ENCODE data around the gene PHACTR3.

Gene PHACTR3

GRCh38 chr20:59789686-59790085 lies 185.3 kb downstream of the PHACTR3 start:
- no peak overlapping the region for H3K4me3 ChIP-seq (ENCODE audit: low read depth in 1 of 5, low read length in 5 of 5)
- H3K4me1 ChIP-seq (ENCODE audit: control insufficient read depth in 5 of 5, insufficient read depth in 5 of 5, low read length in 5 of 5), result no peaks in the 10 kb centered on the region
- H3K27me3 ChIP-seq (ENCODE audit: control insufficient read depth in 5 of 5, insufficient read depth in 4 of 5, low read length in 5 of 5), result peaks cover 0 to 16% (median 0%) of the 10 kb centered on the region in 5 donors
- no peak overlapping the region for H3K9ac ChIP-seq (ENCODE audit: low read length in 5 of 5)
- H3K9me3 ChIP-seq (ENCODE audit: control insufficient read depth in 5 of 5, low read length in 5 of 5), result peaks cover 0 to 10% (median 6%) of the 10 kb centered on the region in 5 donors
- H3K27ac ChIP-seq (ENCODE audit: low read depth, low read length), result no peak overlapping the region
- no peaks in the 10 kb centered on the region for H3K36me3 ChIP-seq (ENCODE audit: control insufficient read depth in 5 of 5, insufficient read depth in 5 of 5, low read length in 5 of 5)

DNA sequence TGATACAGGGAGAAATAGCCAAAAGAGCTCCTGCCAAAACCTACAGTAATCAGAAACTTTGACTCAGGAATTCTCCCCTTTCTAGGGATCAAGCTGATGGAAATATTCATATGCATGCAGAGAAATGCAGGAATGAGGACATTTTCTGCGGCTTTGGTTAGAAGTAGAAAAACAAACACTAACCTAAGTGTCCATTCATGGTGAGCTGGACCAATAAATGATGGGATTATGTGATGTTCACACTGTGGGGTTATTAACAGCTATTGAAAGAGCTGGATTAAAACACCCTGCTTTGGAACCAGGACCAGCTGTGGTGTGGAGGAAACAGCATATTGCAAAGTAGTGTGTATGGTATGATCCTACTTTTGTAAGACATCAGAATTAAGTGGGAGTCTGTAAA lies 186.0 kb downstream of the PHACTR3 start:
- Histone ChIP-seq H3K4me1 (ENCODE audit: control insufficient read depth in 5 of 5, insufficient read depth in 5 of 5, low read length in 5 of 5) (no peaks in the 10 kb centered on the region), H3K27ac (ENCODE audit: low read depth, low read length) (no peak overlapping the region), H3K4me3 (ENCODE audit: low read depth in 1 of 5, low read length in 5 of 5) (no peak overlapping the region), H3K27me3 (ENCODE audit: control insufficient read depth in 5 of 5, insufficient read depth in 4 of 5, low read length in 5 of 5) (peaks cover 0 to 15% (median 0%) of the 10 kb centered on the region in 5 donors), H3K9me3 (ENCODE audit: control insufficient read depth in 5 of 5, low read length in 5 of 5) (peaks cover 0 to 10% (median 6%) of the 10 kb centered on the region in 5 donors), H3K36me3 (ENCODE audit: control insufficient read depth in 5 of 5, insufficient read depth in 5 of 5, low read length in 5 of 5) (no peaks in the 10 kb centered on the region), H3K9ac (ENCODE audit: low read length in 5 of 5) (no peak overlapping the region)

- peaks cover 0 to 7% (median 0%) of the 10 kb centered on the region in 5 donors for H3K27me3 ChIP-seq (ENCODE audit: control insufficient read depth in 5 of 5, insufficient read depth in 4 of 5, low read length in 5 of 5)
- no peak overlapping the region for H3K9ac ChIP-seq (ENCODE audit: low read length in 5 of 5)
- H3K9me3 ChIP-seq (ENCODE audit: control insufficient read depth in 5 of 5, low read length in 5 of 5), result peaks cover under 1 to 18% (median 7%) of the 10 kb centered on the region in 5 donors
- no peaks in the 10 kb centered on the region for H3K36me3 ChIP-seq (ENCODE audit: control insufficient read depth in 5 of 5, insufficient read depth in 5 of 5, low read length in 5 of 5)
- H3K27ac ChIP-seq (ENCODE audit: low read depth, low read length), result no peak overlapping the region
- H3K4me1 ChIP-seq (ENCODE audit: control insufficient read depth in 5 of 5, insufficient read depth in 5 of 5, low read length in 5 of 5), result no peaks in the 10 kb centered on the region
- no peak overlapping the region for H3K4me3 ChIP-seq (ENCODE audit: low read depth in 1 of 5, low read length in 5 of 5)
Observed at GRCh38 chr20:59792300-59792699, 188.0 kb downstream of the PHACTR3 start.

DNA sequence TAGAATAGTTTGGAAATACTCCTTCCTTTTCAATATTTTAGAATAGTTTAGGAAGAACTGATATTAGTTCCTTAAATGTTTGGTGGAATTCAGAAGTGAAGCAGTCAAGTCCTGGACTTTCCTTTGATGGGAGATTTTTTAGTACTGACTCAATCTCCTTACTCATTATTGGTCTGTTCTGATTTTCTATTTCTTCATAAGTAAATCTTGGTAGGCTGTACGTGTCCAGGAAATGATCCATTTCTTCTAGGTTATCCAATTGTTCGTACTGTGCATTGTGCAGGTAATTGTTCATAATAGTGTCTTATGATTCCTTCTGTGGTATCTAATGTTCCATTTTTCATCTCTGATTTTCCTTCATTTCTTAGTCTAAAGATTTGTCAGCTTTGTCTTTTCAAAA lies 190.2 kb downstream of the PHACTR3 start:
- Histone ChIP-seq H3K36me3 (ENCODE audit: control insufficient read depth in 5 of 5, insufficient read depth in 5 of 5, low read length in 5 of 5) (no peaks in the 10 kb centered on the region), H3K9me3 (ENCODE audit: control insufficient read depth in 5 of 5, low read length in 5 of 5) (peaks cover 3 to 23% (median 10%) of the 10 kb centered on the region in 5 donors), H3K27me3 (ENCODE audit: control insufficient read depth in 5 of 5, insufficient read depth in 4 of 5, low read length in 5 of 5) (peaks cover 0 to 3% (median 0%) of the 10 kb centered on the region in 5 donors), H3K9ac (ENCODE audit: low read length in 5 of 5) (no peak overlapping the region), H3K4me1 (ENCODE audit: control insufficient read depth in 5 of 5, insufficient read depth in 5 of 5, low read length in 5 of 5) (no peaks in the 10 kb centered on the region), H3K4me3 (ENCODE audit: low read depth in 1 of 5, low read length in 5 of 5) (no peak overlapping the region), H3K27ac (ENCODE audit: low read depth, low read length) (no peak overlapping the region)

DNA sequence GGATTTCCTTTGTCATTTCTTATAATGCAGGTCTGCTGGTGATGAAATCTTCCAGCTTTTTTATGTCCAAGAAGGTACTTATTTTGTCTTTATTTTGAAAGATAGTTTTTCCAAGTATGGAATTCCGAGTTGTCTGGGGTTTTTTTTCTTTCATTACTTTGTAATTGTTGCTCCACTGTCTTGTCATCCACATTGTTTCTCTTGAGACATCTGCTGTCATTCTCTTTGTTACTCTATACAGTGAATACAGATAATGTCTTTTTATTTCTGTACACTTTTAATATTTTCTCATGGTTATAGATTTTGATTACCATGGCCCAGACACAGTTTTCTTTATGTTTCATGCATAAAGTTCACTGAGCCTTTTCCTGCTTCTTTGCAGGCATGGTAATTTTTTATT lies 196.0 kb downstream of the PHACTR3 start:
- Histone ChIP-seq H3K9ac (ENCODE audit: low read length in 5 of 5) (no peak overlapping the region), H3K36me3 (ENCODE audit: control insufficient read depth in 5 of 5, insufficient read depth in 5 of 5, low read length in 5 of 5) (no peaks in the 10 kb centered on the region), H3K27me3 (ENCODE audit: control insufficient read depth in 5 of 5, insufficient read depth in 4 of 5, low read length in 5 of 5) (peaks cover 0 to 5% (median 2%) of the 10 kb centered on the region in 5 donors), H3K4me1 (ENCODE audit: control insufficient read depth in 5 of 5, insufficient read depth in 5 of 5, low read length in 5 of 5) (no peaks in the 10 kb centered on the region), H3K27ac (ENCODE audit: low read depth, low read length) (no peak overlapping the region), H3K4me3 (ENCODE audit: low read depth in 1 of 5, low read length in 5 of 5) (no peak overlapping the region), H3K9me3 (ENCODE audit: control insufficient read depth in 5 of 5, low read length in 5 of 5) (peaks cover 12 to 27% (median 15%) of the 10 kb centered on the region in 5 donors)

DNA sequence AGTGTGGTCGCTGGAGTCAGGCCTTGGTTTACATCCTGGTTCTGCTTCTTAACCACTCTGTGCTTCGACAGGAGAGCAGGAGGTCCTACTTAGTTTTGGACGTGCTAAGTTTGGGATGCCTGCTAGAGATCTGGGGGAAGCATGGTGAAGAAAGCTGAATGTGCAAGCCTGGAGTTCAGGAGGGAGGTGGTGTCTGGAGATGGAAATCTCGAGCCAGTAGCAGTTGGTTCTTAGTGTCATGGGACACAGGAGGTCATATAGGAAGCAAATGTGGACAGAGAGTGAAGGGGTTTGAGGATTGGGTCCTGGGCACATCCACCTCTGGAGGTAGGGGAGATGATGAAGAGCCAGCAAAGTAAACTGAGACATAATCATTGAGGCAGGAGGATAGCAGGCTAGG lies 197.7 kb downstream of the PHACTR3 start:
- Histone ChIP-seq H3K27me3 (ENCODE audit: control insufficient read depth in 5 of 5, insufficient read depth in 4 of 5, low read length in 5 of 5) (peaks cover 0 to 7% (median 2%) of the 10 kb centered on the region in 5 donors), H3K9ac (ENCODE audit: low read length in 5 of 5) (no peak overlapping the region), H3K4me1 (ENCODE audit: control insufficient read depth in 5 of 5, insufficient read depth in 5 of 5, low read length in 5 of 5) (no peaks in the 10 kb centered on the region), H3K27ac (ENCODE audit: low read depth, low read length) (no peak overlapping the region), H3K36me3 (ENCODE audit: control insufficient read depth in 5 of 5, insufficient read depth in 5 of 5, low read length in 5 of 5) (no peaks in the 10 kb centered on the region), H3K4me3 (ENCODE audit: low read depth in 1 of 5, low read length in 5 of 5) (no peak overlapping the region), H3K9me3 (ENCODE audit: control insufficient read depth in 5 of 5, low read length in 5 of 5) (peaks cover 9 to 21% (median 15%) of the 10 kb centered on the region in 5 donors)

DNA sequence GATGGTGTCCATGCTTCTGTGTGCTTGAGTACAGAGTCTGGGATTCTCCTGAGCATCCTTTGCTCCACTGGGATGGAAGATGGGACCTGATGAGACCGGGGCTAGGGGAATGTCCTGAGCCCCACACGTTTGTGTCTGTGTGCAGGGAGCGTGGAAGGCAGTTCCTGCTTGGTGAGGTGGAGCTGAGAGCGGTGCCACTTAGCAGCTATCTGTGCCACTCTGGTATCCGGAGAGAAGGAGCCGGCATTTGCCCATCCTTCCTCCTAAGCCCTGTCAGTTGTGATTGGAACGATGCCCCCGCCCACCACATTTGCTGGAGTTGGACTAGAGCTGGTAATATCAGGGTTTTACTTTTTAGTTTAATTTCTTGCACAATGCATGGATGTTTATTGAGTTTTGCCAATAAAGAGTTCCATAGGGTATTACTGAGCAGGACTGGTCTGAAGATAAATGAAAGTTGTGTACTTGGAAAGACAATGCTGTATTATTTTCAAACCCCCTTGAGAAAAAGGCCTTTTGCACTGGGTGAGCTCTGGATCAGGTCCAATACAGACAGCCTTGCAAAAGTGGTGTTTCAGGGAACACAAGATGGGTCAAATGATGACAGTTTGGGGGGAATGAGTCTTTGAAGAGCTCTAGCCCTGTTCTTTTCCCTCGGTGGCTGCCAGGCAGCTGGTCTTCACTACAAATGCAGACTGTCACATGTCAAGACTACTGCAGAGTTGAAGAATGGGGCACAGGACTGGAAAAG lies 198.3 kb downstream of the PHACTR3 start:
- no peaks in the 10 kb centered on the region for H3K36me3 ChIP-seq (ENCODE audit: control insufficient read depth in 5 of 5, insufficient read depth in 5 of 5, low read length in 5 of 5)
- no peak overlapping the region for H3K9ac ChIP-seq (ENCODE audit: low read length in 5 of 5)
- H3K9me3 ChIP-seq (ENCODE audit: control insufficient read depth in 5 of 5, low read length in 5 of 5), result peaks cover 6 to 16% (median 12%) of the 10 kb centered on the region in 5 donors
- H3K4me1 ChIP-seq (ENCODE audit: control insufficient read depth in 5 of 5, insufficient read depth in 5 of 5, low read length in 5 of 5), result no peaks in the 10 kb centered on the region
- peaks cover 0 to 7% (median 2%) of the 10 kb centered on the region in 5 donors for H3K27me3 ChIP-seq (ENCODE audit: control insufficient read depth in 5 of 5, insufficient read depth in 4 of 5, low read length in 5 of 5)
- H3K4me3 ChIP-seq (ENCODE audit: low read depth in 1 of 5, low read length in 5 of 5), result no peak overlapping the region
- no peak overlapping the region for H3K27ac ChIP-seq (ENCODE audit: low read depth, low read length)

- no peaks in the 10 kb centered on the region for H3K36me3 ChIP-seq (ENCODE audit: control insufficient read depth in 5 of 5, insufficient read depth in 5 of 5, low read length in 5 of 5)
- H3K4me1 ChIP-seq (ENCODE audit: control insufficient read depth in 5 of 5, insufficient read depth in 5 of 5, low read length in 5 of 5), result no peaks in the 10 kb centered on the region
- H3K9ac ChIP-seq (ENCODE audit: low read length in 5 of 5), result no peak overlapping the region
- no peak overlapping the region for H3K27ac ChIP-seq (ENCODE audit: low read depth, low read length)
- H3K9me3 ChIP-seq (ENCODE audit: control insufficient read depth in 5 of 5, low read length in 5 of 5), result peaks cover 6 to 15% (median 12%) of the 10 kb centered on the region in 5 donors
- H3K4me3 ChIP-seq (ENCODE audit: low read depth in 1 of 5, low read length in 5 of 5), result no peak overlapping the region
- H3K27me3 ChIP-seq (ENCODE audit: control insufficient read depth in 5 of 5, insufficient read depth in 4 of 5, low read length in 5 of 5), result peaks cover 0 to 10% (median 3%) of the 10 kb centered on the region in 5 donors
Observed at GRCh38 chr20:59804347-59804746, 200.0 kb downstream of the PHACTR3 start.

- peaks cover 6 to 12% (median 12%) of the 10 kb centered on the region in 5 donors for H3K9me3 ChIP-seq (ENCODE audit: control insufficient read depth in 5 of 5, low read length in 5 of 5)
- peaks cover 0 to 10% (median 3%) of the 10 kb centered on the region in 5 donors for H3K27me3 ChIP-seq (ENCODE audit: control insufficient read depth in 5 of 5, insufficient read depth in 4 of 5, low read length in 5 of 5)
- no peaks in the 10 kb centered on the region for H3K4me1 ChIP-seq (ENCODE audit: control insufficient read depth in 5 of 5, insufficient read depth in 5 of 5, low read length in 5 of 5)
- H3K36me3 ChIP-seq (ENCODE audit: control insufficient read depth in 5 of 5, insufficient read depth in 5 of 5, low read length in 5 of 5), result no peaks in the 10 kb centered on the region
- H3K27ac ChIP-seq (ENCODE audit: low read depth, low read length), result no peak overlapping the region
- no peak overlapping the region for H3K4me3 ChIP-seq (ENCODE audit: low read depth in 1 of 5, low read length in 5 of 5)
- H3K9ac ChIP-seq (ENCODE audit: low read length in 5 of 5), result no peak overlapping the region
Observed at GRCh38 chr20:59804871-59805665, 200.7 kb downstream of the PHACTR3 start.

All from subcutaneous abdominal adipose tissue (tissue), 5 donors.